Trophoblast cell (in vitro differentiated cells and primary cell): ENCODE data around the gene COPB2.

Experiments
- DNase-seq, 2 donors: peaks; one replicate each; pipeline ENCODE4 v3.0.0-alpha.2; 2016
- H2AFZ ChIP-seq: 2 replicates; pipeline ENCODE4 v1.6.1; 2013; ENCODE audit warnings: low read length, moderate library complexity, mild to moderate bottlenecking; ENCODE audit not compliant: insufficient read depth, poor library complexity
- H2AK5ac ChIP-seq: 2 replicates; pipeline ENCODE4 v1.6.1; 2013; ENCODE audit warnings: mild to moderate bottlenecking, low read length
- H2BK120ac ChIP-seq: 2 replicates; pipeline ENCODE4 v1.6.1; 2013; ENCODE audit warnings: low read length, mild to moderate bottlenecking, moderate library complexity; ENCODE audit not compliant: insufficient read depth, poor library complexity
- H2BK12ac ChIP-seq: 2 replicates; pipeline ENCODE4 v1.6.1; 2013; ENCODE audit warnings: mild to moderate bottlenecking, low read length, moderate library complexity
- H2BK5ac ChIP-seq: 2 replicates; pipeline ENCODE4 v1.6.1; 2013; ENCODE audit warnings: low read length, low read depth, moderate library complexity, mild to moderate bottlenecking; ENCODE audit not compliant: poor library complexity
- H3K14ac ChIP-seq: 2 replicates; pipeline ENCODE4 v1.6.1; 2013; ENCODE audit warnings: mild to moderate bottlenecking, low read length
- H3K18ac ChIP-seq: 2 replicates; pipeline ENCODE4 v1.6.1; 2013; ENCODE audit warnings: mild to moderate bottlenecking, low read length
- H3K23ac ChIP-seq: 2 replicates; pipeline ENCODE4 v1.6.1; 2013; ENCODE audit warnings: low read length
- H3K27ac ChIP-seq: 2 replicates; pipeline ENCODE4 v1.5.1; 2013; ENCODE audit warnings: low read depth, mild to moderate bottlenecking, inconsistent platforms, low read length, moderate library complexity
- H3K27me3 ChIP-seq: 2 replicates; pipeline ENCODE4 v1.6.1; 2013; ENCODE audit warnings: inconsistent platforms, mild to moderate bottlenecking, low read length, moderate library complexity; ENCODE audit not compliant: insufficient read depth
- H3K36me3 ChIP-seq, 2 experiments: 1 replicate in 1 of 2; 2 replicates in 1 of 2; pipeline ENCODE4 v1.6.1; 2013; ENCODE audit warnings: low read length in 2 of 2, mild to moderate bottlenecking in 2 of 2, moderate library complexity in 1 of 2; ENCODE audit not compliant: insufficient read depth in 2 of 2, control insufficient read depth in 1 of 2
- H3K4ac ChIP-seq: 2 replicates; pipeline ENCODE4 v1.6.1; 2013; ENCODE audit warnings: low read depth, mild to moderate bottlenecking, low read length, moderate library complexity
- H3K4me1 ChIP-seq, 2 experiments: 1 replicate in 1 of 2; 2 replicates in 1 of 2; pipeline ENCODE4 v1.6.1; 2013; ENCODE audit warnings: low read length in 2 of 2, mild to moderate bottlenecking in 2 of 2, moderate library complexity in 1 of 2; ENCODE audit not compliant: insufficient read depth in 2 of 2, control insufficient read depth in 1 of 2
- H3K4me2 ChIP-seq: 2 replicates; pipeline ENCODE4 v1.6.1; 2013; ENCODE audit warnings: inconsistent platforms, mild to moderate bottlenecking, low read length, moderate library complexity
- H3K4me3 ChIP-seq: 2 replicates; pipeline ENCODE4 v1.5.1; 2013; ENCODE audit warnings: mild to moderate bottlenecking, low read depth, low read length, inconsistent platforms
- H3K79me1 ChIP-seq: one replicate; pipeline ENCODE4 v1.6.1; 2013; ENCODE audit warnings: low read length
- H3K79me2 ChIP-seq: 2 replicates; pipeline ENCODE4 v1.6.1; 2013; ENCODE audit warnings: low read length, mild to moderate bottlenecking; ENCODE audit not compliant: control insufficient read depth, insufficient read depth, poor library complexity
- H3K9ac ChIP-seq: 2 replicates; pipeline ENCODE4 v1.6.1; 2013; ENCODE audit warnings: mild to moderate bottlenecking, low read length
- H3K9me3 ChIP-seq: 2 replicates; pipeline ENCODE4 v1.6.1; 2013; ENCODE audit warnings: low read depth, mild to moderate bottlenecking, control low read depth, inconsistent platforms, low read length; ENCODE audit not compliant: insufficient read depth
- H4K12ac ChIP-seq: 2 replicates; pipeline ENCODE4 v1.6.1; 2013; ENCODE audit warnings: low read depth, mild to moderate bottlenecking, low read length, moderate library complexity
- H4K8ac ChIP-seq: 2 replicates; pipeline ENCODE4 v1.6.1; 2013; ENCODE audit warnings: low read depth, mild to moderate bottlenecking, low read length, moderate library complexity
- H4K91ac ChIP-seq: one replicate; pipeline ENCODE4 v1.6.1; 2013; ENCODE audit warnings: low read depth, mild to moderate bottlenecking, low read length, moderate library complexity
- WGBS: extraction: QIAGEN DNeasy Blood & Tissue Kit; methylation state at CpG from one replicate; pipeline ENCODE4 v1.1.7; 2013; ENCODE audit warnings: missing lambda C conversion rate; ENCODE audit not compliant: insufficient read length, insufficient coverage; ENCODE audit errors: extremely low coverage; 5-methylcytosine and 5-hydroxymethylcytosine counted together

Gene COPB2

DNA sequence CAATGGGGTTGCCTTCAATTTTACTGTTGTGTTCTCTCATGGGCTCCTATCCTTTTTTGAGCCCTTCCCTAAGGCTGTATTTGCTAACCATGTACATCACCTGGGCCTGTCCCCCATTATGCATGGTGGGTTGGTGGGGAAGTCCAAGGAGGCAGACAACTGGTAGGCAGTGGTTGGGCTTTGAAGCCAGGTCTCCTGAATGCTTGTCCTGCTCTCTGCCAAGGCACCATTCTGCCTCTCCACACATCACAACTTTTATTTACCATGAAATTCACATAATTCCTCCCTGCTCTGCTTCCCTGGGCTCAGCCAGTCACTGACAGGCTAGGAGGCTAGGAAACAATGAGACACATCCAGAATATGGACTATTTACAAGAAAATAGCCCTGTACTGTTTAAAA lies 41.0 kb upstream of the COPB2 start:
- no peak overlapping the region for H2BK120ac ChIP-seq
- no peaks in the 10 kb centered on the region for H3K79me1 ChIP-seq
- no peak overlapping the region for H2BK5ac ChIP-seq
- no peak overlapping the region for H3K14ac ChIP-seq
- no peak overlapping the region for H2AK5ac ChIP-seq
- H3K4me2 ChIP-seq: no peak overlapping the region
- H3K4me3 ChIP-seq: no peak overlapping the region
- H3K27ac ChIP-seq: no peak overlapping the region
- no peak overlapping the region for H4K12ac ChIP-seq
- no peaks in the 10 kb centered on the region for H3K79me2 ChIP-seq
- H3K27me3 ChIP-seq: no peaks in the 10 kb centered on the region
- no peak overlapping the region for H3K18ac ChIP-seq
- H2AFZ ChIP-seq: no peak overlapping the region
- no peaks in the 10 kb centered on the region for H3K36me3 ChIP-seq
- H3K23ac ChIP-seq: no peak overlapping the region
- no peak overlapping the region for H3K4ac ChIP-seq
- H3K4me1 ChIP-seq: peaks cover 5 to 13% of the 10 kb centered on the region in 2 experiments
- H4K8ac ChIP-seq: no peak overlapping the region
- no peak overlapping the region for H4K91ac ChIP-seq
- H2BK12ac ChIP-seq: no peak overlapping the region
- no peak for DNase-seq
- H3K9ac ChIP-seq: no peak overlapping the region
- peaks cover 2% of the 10 kb centered on the region for H3K9me3 ChIP-seq

DNA sequence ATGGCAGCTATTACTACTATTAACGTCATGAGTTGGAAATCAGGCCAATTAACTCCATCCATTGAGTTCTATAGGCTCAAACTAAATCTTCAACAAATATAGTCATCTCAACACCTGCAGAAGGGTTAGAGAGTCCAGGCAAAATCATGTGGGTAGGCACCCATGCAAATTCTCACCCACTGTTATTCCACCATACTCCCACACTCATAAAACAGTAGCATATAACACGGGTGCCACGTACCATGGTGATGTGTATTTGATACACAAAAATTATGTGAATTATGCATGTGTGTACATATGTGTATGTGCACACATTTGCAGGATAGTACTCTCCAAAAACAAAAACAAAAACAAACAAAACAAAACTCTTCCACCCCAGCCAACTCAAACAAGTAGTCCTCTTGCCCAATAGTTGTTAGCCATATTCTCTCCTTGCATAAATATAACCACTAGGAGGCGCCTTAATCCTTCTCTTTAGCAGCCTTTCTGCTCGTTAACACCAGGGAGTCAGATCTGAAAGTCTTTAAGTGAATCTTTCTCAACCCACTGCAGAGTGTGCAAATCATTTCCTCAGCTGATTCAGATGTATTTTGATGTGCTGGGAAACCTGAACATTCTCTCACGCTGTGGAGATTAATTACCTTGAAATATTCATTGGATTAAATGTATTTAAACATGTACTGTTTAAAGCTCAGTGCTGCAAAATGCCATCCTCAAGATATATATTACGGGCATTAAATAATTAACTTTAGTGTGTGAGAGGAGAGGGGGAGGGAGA lies 38.0 kb upstream of the COPB2 start:
- Histone ChIP-seq H3K4me3 (no peak overlapping the region), H3K36me3 (peaks cover 0 to 3% of the 10 kb centered on the region in 2 experiments), H3K23ac (no peak overlapping the region), H2BK120ac (no peak overlapping the region), H3K79me1 (no peaks in the 10 kb centered on the region), H3K4ac (no peak overlapping the region), H4K8ac (no peak overlapping the region), H3K27ac (no peak overlapping the region), H3K27me3 (no peaks in the 10 kb centered on the region), H2AFZ (no peak overlapping the region), H4K91ac (no peak overlapping the region), H2BK12ac (no peak overlapping the region), H2BK5ac (no peak overlapping the region), H3K14ac (no peak overlapping the region), H3K18ac (no peak overlapping the region), H3K4me2 (no peak overlapping the region), H2AK5ac (no peak overlapping the region), H4K12ac (no peak overlapping the region), H3K9me3 (no peaks in the 10 kb centered on the region), H3K79me2 (no peaks in the 10 kb centered on the region), H3K4me1 (no peaks in the 10 kb centered on the region), H3K9ac (no peak overlapping the region)
- DNase-seq: peak; percentile 40 to 94
- WGBS: no CpG with 5 or more reads among the region's 7 CpGs

GRCh38 chr3:139425745-139426400 lies 36.4 kb upstream of the COPB2 start:
- Histone ChIP-seq H3K79me2 (no peaks in the 10 kb centered on the region), H3K36me3 (peaks cover 0 to 3% of the 10 kb centered on the region in 2 experiments), H3K23ac (no peak overlapping the region), H2BK12ac (no peak overlapping the region), H2AFZ (no peak overlapping the region), H4K91ac (no peak overlapping the region), H2BK5ac (no peak overlapping the region), H3K9me3 (no peaks in the 10 kb centered on the region), H3K79me1 (no peaks in the 10 kb centered on the region), H3K4me2 (no peak overlapping the region), H3K27me3 (no peaks in the 10 kb centered on the region), H3K18ac (no peak overlapping the region), H4K8ac (no peak overlapping the region), H4K12ac (no peak overlapping the region), H3K27ac (no peak overlapping the region), H2AK5ac (no peak overlapping the region), H3K4me3 (no peak overlapping the region), H3K9ac (no peak overlapping the region), H3K4me1 (no peaks in the 10 kb centered on the region), H3K14ac (no peak overlapping the region), H2BK120ac (no peak overlapping the region), H3K4ac (no peak overlapping the region)
- DNase-seq: peak in 1 of 2 donors; percentile 12
- WGBS: no CpG with 5 or more reads among the region's 5 CpGs

GRCh38 chr3:139423232-139423631 lies 33.8 kb upstream of the COPB2 start:
- no peaks in the 10 kb centered on the region for H3K79me2 ChIP-seq
- H3K14ac ChIP-seq: no peak overlapping the region
- no peaks in the 10 kb centered on the region for H3K9me3 ChIP-seq
- no peak overlapping the region for H3K4me3 ChIP-seq
- H2AFZ ChIP-seq: no peak overlapping the region
- H3K18ac ChIP-seq: no peak overlapping the region
- H3K4me1 ChIP-seq: no peaks in the 10 kb centered on the region
- H3K9ac ChIP-seq: no peak overlapping the region
- no peak overlapping the region for H4K91ac ChIP-seq
- H2BK5ac ChIP-seq: no peak overlapping the region
- no peak overlapping the region for H3K4me2 ChIP-seq
- H2BK120ac ChIP-seq: no peak overlapping the region
- H3K4ac ChIP-seq: no peak overlapping the region
- H4K12ac ChIP-seq: no peak overlapping the region
- H3K36me3 ChIP-seq: peaks cover 0 to 4% of the 10 kb centered on the region in 2 experiments
- H3K27ac ChIP-seq: no peak overlapping the region
- WGBS: no CpG with 5 or more reads among the region's 2 CpGs
- H2AK5ac ChIP-seq: no peak overlapping the region
- H3K23ac ChIP-seq: no peak overlapping the region
- H3K79me1 ChIP-seq: no peaks in the 10 kb centered on the region
- no peak overlapping the region for H4K8ac ChIP-seq
- no peak for DNase-seq
- H2BK12ac ChIP-seq: no peak overlapping the region
- no peaks in the 10 kb centered on the region for H3K27me3 ChIP-seq
